Measurements from ENCODE around the gene RPS6KB2.

The RPS6KB2 gene

DNA sequence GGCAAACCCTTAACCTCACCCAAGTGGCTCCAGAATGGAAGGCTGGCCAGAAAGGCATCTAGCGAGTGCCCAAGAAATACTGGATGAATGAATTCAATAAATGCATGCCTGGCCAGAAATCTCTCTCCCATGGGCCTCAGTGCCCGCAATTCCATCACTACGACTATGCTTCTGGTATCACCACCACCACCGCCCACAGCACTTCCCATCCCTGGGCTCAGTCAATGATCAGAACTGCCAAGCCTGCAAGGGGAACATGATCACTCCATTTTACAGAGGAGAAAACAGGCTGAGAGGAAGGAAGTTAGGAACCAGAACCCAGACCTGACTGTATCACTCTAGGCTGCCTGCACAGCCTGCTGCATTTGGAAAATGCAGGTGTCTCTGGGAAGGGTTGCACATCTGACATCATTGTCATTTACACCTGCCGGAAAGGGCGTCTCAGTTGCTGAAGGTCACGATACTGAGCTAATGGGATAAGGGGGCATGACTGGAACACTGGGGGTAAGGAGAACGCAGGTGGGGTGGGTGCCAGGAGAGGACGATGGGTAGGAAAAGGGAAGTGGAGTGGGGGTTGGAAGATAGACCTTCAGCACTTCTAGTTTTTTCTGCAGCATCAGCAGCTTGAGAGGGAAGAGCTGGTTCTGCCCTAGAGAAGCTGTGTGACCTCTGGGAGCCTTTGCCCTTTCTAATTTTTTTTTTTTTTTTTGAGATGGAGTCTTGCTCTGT is 21.0 kb downstream of the RPS6KB2 start:
- Histone ChIP-seq H3K27ac (replicated peaks) (no peak overlapping the region), H3K27me3 (ENCODE audit: insufficient read depth, poor library complexity, severe bottlenecking) (no peaks in the 10 kb centered on the region), H3K4me3 (replicated peaks; ENCODE audit: insufficient read depth, low read length) (no peak overlapping the region)
- TF ChIP-seq, protein P1, sequence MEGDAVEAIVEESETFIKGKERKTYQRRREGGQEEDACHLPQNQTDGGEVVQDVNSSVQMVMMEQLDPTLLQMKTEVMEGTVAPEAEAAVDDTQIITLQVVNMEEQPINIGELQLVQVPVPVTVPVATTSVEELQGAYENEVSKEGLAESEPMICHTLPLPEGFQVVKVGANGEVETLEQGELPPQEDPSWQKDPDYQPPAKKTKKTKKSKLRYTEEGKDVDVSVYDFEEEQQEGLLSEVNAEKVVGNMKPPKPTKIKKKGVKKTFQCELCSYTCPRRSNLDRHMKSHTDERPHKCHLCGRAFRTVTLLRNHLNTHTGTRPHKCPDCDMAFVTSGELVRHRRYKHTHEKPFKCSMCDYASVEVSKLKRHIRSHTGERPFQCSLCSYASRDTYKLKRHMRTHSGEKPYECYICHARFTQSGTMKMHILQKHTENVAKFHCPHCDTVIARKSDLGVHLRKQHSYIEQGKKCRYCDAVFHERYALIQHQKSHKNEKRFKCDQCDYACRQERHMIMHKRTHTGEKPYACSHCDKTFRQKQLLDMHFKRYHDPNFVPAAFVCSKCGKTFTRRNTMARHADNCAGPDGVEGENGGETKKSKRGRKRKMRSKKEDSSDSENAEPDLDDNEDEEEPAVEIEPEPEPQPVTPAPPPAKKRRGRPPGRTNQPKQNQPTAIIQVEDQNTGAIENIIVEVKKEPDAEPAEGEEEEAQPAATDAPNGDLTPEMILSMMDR (IDR thresholded peaks at IDR 0.05; ENCODE audit: insufficient read depth, low read length), result no peak
- TF ChIP-seq GABPA (IDR thresholded peaks at IDR 0.05; ENCODE audit: low read depth), result no peak
- peak; percentile 91 for TF ChIP-seq SPI1 (IDR thresholded peaks at IDR 0.05; ENCODE audit: borderline replicate concordance, low read depth)
- TF ChIP-seq POLR2AphosphoS5 (IDR thresholded peaks at IDR 0.05; ENCODE audit: low read depth), result no peak
- peak in 1 of 2 experiments; percentile 53 for DNase-seq (ENCODE audit: low read depth in 1 of 2, low spot score in 1 of 2)

DNA sequence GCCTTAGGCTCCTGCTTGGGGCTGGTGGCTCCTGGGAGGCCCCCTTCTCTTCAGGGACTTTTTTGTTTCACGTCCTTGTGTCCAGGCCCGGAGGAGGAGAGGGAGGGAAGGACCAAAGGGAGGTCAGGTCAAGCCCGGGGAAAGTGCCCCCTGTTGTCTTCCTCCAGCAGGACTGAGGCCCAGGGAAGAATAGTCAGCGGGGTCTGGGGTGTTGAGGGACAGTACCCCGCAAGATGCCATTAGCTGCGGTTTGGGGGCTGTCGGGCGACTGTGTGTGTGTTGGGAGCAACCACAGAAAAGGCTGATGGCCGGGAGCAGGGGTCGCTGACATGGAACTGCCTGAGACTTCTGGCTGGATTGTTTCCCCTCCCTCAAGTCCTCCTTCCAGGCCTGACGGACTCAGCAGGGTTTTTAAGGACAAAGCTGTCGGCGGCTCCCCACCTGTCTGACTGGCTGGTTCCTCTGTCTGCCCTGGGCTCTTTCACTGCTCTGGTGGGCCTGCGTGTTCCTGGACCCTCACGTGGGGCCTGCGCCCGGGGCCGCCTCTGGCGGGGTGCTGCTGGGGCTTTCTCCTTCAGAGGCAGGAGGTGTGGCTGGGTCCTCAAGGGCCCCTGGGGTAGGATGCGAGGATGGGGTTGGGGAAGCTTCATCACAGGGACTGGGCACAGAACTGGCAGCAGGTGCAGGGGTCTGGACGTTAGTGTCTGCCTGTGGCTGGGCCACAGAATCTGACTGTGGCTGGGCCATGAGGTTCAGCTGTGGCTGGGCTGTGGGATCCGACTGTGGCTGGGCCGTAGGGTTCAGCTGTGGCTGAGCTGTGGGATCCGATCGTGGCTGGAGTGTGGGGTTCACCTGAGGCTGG is 22.7 kb downstream of the RPS6KB2 start:
- Histone ChIP-seq H3K27ac (replicated peaks) (no peak overlapping the region), H3K4me3 (replicated peaks; ENCODE audit: insufficient read depth, low read length) (no peak overlapping the region), H3K27me3 (ENCODE audit: insufficient read depth, poor library complexity, severe bottlenecking) (no peaks in the 10 kb centered on the region)
- TF ChIP-seq SPI1 (IDR thresholded peaks at IDR 0.05; ENCODE audit: borderline replicate concordance, low read depth) (no peak), GABPA (IDR thresholded peaks at IDR 0.05; ENCODE audit: low read depth) (no peak), POLR2AphosphoS5 (IDR thresholded peaks at IDR 0.05; ENCODE audit: low read depth) (no peak)
- TF ChIP-seq, protein P1 (IDR thresholded peaks at IDR 0.05; ENCODE audit: insufficient read depth, low read length), result no peak
- TF ChIP-seq, protein P2, sequence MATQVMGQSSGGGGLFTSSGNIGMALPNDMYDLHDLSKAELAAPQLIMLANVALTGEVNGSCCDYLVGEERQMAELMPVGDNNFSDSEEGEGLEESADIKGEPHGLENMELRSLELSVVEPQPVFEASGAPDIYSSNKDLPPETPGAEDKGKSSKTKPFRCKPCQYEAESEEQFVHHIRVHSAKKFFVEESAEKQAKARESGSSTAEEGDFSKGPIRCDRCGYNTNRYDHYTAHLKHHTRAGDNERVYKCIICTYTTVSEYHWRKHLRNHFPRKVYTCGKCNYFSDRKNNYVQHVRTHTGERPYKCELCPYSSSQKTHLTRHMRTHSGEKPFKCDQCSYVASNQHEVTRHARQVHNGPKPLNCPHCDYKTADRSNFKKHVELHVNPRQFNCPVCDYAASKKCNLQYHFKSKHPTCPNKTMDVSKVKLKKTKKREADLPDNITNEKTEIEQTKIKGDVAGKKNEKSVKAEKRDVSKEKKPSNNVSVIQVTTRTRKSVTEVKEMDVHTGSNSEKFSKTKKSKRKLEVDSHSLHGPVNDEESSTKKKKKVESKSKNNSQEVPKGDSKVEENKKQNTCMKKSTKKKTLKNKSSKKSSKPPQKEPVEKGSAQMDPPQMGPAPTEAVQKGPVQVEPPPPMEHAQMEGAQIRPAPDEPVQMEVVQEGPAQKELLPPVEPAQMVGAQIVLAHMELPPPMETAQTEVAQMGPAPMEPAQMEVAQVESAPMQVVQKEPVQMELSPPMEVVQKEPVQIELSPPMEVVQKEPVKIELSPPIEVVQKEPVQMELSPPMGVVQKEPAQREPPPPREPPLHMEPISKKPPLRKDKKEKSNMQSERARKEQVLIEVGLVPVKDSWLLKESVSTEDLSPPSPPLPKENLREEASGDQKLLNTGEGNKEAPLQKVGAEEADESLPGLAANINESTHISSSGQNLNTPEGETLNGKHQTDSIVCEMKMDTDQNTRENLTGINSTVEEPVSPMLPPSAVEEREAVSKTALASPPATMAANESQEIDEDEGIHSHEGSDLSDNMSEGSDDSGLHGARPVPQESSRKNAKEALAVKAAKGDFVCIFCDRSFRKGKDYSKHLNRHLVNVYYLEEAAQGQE (IDR thresholded peaks at IDR 0.05; ENCODE audit: insufficient replicate concordance, low read depth), result no peak
- DNase-seq (ENCODE audit: low read depth in 1 of 2, low spot score in 1 of 2), result no peak

DNA sequence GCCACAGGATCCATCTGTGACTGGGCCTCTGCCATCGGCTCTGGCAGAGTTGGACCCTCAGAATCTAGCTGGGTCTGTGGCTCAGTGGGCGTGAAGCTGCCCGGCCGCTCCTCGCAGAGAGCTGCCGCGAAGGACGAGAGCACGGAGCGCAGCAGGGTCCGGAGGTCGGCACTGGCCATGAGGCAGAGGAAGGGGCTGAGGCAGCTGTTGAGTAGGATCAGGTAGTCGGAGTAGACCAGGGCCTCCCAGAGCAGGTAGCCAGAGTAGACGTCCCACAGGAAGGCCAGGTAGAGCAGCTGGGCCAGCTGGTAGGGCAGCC is 23.3 kb downstream of the RPS6KB2 start:
- TF ChIP-seq, protein P1 (IDR thresholded peaks at IDR 0.05; ENCODE audit: insufficient read depth, low read length), result no peak
- TF ChIP-seq, protein P2 (IDR thresholded peaks at IDR 0.05; ENCODE audit: insufficient replicate concordance, low read depth), result no peak
- no peak for TF ChIP-seq SPI1 (IDR thresholded peaks at IDR 0.05; ENCODE audit: borderline replicate concordance, low read depth)
- TF ChIP-seq POLR2AphosphoS5 (IDR thresholded peaks at IDR 0.05; ENCODE audit: low read depth), result no peak
- TF ChIP-seq GABPA (IDR thresholded peaks at IDR 0.05; ENCODE audit: low read depth), result no peak
- H3K27ac ChIP-seq (replicated peaks), result no peak overlapping the region
- no peaks in the 10 kb centered on the region for H3K27me3 ChIP-seq (ENCODE audit: insufficient read depth, poor library complexity, severe bottlenecking)
- DNase-seq (ENCODE audit: low read depth in 1 of 2, low spot score in 1 of 2), result no peak
- no peak overlapping the region for H3K4me3 ChIP-seq (replicated peaks; ENCODE audit: insufficient read depth, low read length)

Data from HL-60 (cell line).